ENCODE data around the gene SNTN. TPM values are rescaled to one million over a fixed set of nuclear protein-coding genes. Genes with fewer than 3 reads are reported as not detected.
"Not testable (repeated sequence)": the region's sequence is repeated elsewhere in the genome, so short reads cannot be mapped to it uniquely, and the experiment has no call there.

The SNTN gene
- not detected for total RNA-seq

DNA sequence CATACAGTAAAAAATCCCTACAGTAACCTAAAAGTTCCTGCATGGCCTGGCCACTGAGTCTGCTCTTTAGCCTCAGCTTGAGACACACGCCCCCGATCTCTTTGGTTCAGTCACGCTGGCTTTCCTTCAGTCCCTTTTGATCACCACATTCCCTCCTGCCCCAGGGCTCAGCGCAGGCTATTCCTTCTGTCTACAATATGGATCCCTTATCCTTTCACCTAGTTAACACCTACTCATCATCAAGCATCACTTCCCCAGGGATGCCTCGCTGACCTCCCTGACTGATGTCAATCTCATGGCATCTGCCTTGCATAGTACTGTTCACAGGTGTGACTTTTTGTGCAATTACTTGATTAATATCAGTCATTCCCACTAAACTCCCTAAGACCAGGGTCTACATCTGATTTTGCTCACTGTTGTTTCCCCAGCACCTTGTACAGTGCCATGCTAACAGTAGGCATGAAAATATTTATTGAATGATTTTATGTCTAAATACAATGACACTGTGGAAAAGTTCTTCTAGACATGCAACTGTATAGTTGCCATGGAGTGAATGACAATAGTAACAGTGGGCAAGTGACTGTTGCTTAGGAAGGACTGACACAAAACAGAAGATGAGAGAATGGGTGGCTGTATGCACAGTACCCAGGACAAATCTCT lies at the start of gene SNTN:
Gene SNTN (plus strand): TSS at position 610 of the 660 bp plus-strand sequence. CDS start 13 bp downstream, at position 623.
- no peak for DNase-seq (ENCODE audit: low spot score)

DNA sequence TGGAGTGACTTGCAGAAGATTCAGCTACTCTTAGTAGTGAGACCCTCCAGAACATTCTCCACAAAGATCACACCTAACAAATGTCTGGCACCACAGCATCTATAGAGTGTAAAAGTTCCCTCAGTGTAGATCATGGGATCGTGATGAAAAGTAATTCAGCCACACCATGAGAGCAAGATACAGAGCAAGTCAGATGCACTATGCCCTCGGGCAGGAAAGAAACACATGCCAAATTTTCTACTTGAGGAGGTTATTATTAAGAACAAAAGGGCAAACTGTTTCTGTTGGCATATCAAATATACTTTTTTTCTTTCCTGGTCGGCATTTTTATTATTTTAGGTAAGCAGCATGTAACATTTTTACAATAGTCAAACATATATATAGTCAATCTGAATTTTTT lies 44.8 kb upstream of the SNTN start:
- DNase-seq (ENCODE audit: low spot score) = no peak

- no peak for DNase-seq (ENCODE audit: low spot score)
Observed at GRCh38 chr3:63609408-63609807, 43.1 kb upstream of the SNTN start.

DNA sequence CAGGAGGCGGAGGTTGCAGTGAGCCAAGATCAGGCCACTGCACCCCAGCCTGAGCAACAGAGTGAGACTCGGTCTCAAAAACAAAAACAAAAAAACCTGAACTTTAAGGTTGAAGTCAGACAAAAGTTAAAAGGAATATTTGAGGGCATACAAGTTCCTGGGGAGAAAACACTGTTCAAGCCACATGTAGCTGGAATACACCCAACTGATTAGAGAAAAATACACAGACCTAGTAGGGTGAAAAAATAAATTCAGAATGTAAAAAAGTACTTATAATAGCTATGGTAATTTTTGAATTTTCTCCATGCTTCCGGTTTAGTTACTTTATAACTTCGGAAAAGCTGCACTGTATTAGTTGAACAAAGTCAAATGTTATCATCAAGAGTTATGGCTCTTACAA lies 42.6 kb upstream of the SNTN start:
- no peak for DNase-seq (ENCODE audit: low spot score)

DNA sequence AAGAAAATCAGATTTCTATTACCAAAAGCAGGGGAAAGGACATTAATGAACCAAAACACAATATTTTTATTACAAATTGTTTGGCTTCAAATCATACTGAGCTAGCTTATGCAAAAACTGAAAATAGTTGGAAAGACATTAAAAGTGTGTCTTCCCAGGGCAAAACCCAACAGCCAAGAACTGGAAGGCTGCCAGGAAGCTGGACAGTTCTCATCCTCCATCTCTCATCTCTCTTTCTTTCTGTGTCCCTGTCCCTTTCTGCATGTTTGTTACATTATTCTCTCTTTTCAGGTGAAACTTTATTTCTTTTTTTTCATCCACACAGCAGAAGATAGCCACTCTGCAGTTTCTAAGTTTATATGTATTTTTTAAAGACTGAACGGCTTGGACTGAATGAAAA lies 41.1 kb upstream of the SNTN start:
- DNase-seq (ENCODE audit: low spot score) = no peak

DNA sequence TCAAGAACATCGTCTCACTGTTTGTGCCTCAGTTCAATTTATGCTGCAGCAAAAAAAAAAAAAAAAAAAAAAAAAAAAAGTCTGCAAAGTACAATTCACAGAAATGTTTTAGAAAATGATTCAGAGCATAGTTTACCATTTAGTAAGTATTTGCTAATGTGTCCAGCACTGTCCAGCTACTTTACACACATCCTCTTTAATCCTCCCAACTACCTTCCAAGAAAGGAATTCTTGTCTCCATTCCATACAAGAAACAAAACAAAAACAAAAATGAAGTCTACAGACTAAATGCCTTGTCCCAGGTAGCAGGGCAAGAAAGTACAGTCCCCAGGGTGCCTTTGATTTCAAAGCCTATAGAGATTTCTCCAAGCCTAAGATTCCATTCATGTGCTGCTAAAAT lies 38.9 kb upstream of the SNTN start:
- DNase-seq (ENCODE audit: low spot score) = no peak

GRCh38 chr3:63617391-63617790 lies 35.1 kb upstream of the SNTN start:
- DNase-seq (ENCODE audit: low spot score) = no peak

DNA sequence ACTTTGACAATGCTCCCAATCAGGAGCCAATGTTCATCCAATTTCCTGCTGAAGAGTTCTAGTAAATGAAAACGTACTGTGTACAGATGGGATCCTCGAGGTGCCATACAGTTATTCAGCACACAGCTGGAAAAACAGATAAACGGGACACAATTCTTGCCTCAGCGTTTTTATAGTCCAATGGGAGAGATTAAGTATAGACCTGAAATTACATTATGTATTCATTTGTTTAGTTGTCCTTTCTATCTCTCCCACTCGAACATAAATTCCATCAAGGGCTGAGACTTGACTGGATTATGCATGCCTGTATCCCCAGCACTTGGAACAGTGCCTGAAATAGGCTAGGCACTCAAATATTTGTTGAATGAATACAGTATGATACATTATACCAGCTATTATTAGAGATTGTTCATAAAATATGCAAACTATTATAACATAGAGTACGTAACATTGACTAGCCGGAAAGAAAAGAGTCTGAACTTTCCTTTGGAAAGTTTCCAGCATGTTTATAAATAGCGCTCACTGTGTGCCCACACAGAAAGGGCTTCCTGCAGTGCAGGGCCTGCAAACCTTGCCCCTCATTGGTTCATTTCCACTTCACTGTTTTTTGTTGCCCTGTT lies 27.4 kb upstream of the SNTN start:
- DNase-seq (ENCODE audit: low spot score) = no peak

DNA sequence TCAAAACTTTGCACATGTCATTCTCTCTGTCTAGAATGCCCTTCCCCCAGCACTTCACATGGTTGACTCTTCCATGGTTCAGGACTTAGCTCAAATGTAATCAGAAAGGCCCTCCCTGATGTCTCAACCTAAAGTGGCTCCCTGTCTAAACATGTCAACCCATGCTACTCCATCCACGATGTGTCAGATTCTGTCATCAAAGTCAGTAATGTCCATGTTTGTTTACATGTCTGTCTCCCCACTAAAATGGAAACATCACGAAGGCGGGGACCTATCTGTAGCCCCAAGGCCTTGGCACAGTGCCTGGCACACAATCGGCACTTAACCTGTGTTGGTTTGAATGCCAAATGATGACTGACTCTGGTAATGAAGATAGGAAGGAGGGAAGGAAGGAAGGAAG lies 20.8 kb upstream of the SNTN start:
- DNase-seq (ENCODE audit: low spot score) = no peak

GRCh38 chr3:63635186-63635585 lies 17.3 kb upstream of the SNTN start:
- DNase-seq (ENCODE audit: low spot score) = no peak

DNA sequence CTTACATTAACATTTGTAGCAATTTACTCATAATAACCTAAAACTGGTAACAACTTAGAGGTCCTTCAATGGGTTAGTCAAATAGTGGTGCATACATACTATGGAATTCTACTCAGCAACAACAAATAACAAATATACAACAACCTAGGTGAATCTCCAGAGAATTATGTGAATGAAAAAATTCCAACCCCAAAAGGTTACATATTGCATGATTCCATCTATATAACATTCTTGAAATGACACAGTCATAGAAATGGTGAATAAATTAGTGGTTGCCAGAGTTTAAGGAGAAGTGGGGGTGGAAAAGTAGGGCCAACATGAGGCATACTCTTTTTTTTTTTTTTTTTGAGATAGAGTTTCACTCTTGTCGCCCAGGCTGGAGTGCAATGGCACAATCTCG lies 12.7 kb upstream of the SNTN start:
- DNase-seq (ENCODE audit: low spot score) = no peak

- no peak for DNase-seq (ENCODE audit: low spot score)
Observed at GRCh38 chr3:63642488-63642887, 10.0 kb upstream of the SNTN start.

- DNase-seq (ENCODE audit: low spot score) = no peak
Observed at GRCh38 chr3:63644212-63644797, 8.2 kb upstream of the SNTN start.

- DNase-seq (ENCODE audit: low spot score) = not testable (repeated sequence)
Observed at GRCh38 chr3:63644928-63645781, 7.3 kb upstream of the SNTN start.

GRCh38 chr3:63654211-63654610 lies 1.7 kb downstream of the SNTN start:
- no peak for DNase-seq (ENCODE audit: low spot score)

- DNase-seq (ENCODE audit: low spot score) = no peak
Observed at GRCh38 chr3:63654931-63655330, 2.5 kb downstream of the SNTN start.

DNA sequence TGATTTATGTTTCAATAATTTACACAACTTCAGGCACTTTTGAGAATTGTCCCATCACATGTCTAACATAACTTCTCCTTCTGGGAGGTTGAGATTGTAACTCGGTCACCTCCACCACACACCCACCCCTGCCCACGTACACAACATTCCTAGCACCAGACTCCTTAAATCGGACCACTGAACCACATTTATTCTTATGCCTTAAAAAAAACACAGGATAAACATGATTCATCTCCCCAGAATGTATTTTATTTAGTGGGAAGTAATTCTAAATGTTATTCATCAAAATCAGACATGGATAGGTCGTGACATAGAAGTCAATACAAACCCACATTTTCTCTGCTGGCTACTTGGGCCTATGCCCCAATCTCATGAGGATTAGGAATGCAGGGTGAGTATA lies 3.0 kb downstream of the SNTN start:
- no peak for DNase-seq (ENCODE audit: low spot score)

DNA sequence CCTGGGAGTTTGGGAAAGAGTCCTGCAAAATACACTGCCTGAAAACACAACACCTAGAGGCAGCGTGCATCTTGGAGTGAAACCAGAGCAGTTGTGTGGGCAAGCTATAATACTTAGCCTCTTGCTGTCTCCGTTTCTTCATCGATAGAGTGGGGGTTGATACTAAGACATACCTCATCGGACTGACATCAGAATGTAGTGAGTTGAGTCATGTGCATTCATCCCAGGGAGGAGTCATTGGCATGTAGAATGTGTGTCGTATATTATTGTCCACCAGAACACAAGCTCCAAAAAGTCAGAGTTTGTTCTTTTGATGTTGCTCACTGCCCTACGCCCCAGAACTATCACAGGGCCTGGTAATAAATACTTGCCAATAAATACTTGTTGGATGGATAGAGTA lies 4.3 kb downstream of the SNTN start:
- no peak for DNase-seq (ENCODE audit: low spot score)

- no peak for DNase-seq (ENCODE audit: low spot score)
Observed at GRCh38 chr3:63661242-63661641, 8.8 kb downstream of the SNTN start.

DNA sequence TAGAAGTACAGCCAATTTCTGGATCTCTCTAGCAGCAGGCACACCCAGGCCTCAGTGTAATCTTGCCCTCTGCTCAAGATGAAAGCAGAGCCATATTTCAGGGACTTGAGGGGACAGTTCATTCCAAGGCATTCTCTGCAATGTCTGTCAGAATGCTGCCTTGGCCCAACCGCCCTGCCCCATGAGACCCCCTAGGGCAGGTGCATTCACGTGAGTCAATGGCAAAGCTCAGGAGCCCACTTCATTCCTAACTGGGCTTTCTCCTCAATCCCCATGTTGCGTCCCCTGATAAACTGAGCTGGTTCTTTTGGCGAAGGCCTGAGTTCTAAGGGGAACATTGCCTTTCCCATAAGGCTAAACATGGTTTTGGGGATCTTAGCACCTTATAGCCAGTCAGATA lies 9.5 kb downstream of the SNTN start:
- DNase-seq (ENCODE audit: low spot score) = no peak

DNA sequence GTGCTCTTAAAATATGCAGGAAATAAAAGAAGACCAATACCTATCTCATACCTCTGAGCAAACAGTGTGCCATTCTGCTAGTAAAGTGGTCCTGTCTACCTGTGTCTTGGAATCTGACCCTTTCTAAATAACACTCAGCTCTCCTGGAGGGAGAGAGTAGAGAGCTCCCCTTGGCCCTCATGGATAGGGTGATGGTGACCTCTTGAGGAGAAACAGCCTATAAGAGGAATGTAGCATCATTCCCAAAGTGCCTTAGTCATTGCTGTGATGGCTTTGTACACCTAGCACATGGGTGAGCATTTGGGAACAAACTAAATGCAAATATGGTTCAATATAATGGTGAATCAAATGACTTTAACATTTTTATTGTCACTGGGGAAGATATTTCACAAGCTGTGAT lies 10.0 kb downstream of the SNTN start:
- no peak for DNase-seq (ENCODE audit: low spot score)

DNA sequence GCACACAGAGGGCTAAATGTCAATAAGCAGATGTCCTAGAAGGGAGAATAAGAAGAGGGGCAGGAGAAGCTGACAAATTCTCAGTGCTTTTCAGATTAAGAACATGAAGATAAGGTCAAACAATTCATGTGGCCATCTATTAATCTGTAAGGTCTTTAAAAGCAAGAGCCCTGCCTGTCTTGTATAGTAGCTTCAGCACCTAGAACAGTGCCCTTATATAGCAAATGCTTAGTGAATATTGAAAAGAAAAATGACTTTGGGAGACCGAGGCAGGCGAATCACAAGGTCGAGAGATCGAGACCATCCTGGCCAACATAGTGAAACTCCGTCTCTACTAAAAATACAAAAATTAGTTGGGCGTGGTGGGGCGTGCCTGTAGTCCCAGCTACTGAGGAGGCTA lies 18.1 kb downstream of the SNTN start:
- no peak for DNase-seq (ENCODE audit: low spot score)

GRCh38 chr3:63673111-63673510 lies 20.6 kb downstream of the SNTN start:
- no peak for DNase-seq (ENCODE audit: low spot score)

Measured in ureter (tissue), 1 donor.